ENCODE results near the gene RPL32.

The RPL32 gene

GRCh38 chr3:12831301-12831866 lies 10.0 kb downstream of the RPL32 start:
- TF ChIP-seq FOXM1 (IDR thresholded peaks at IDR 0.05; ENCODE audit: borderline replicate concordance, low read depth): no peak
- TF ChIP-seq NFIC (IDR thresholded peaks at IDR 0.05): no peak
- no peak for TF ChIP-seq TEAD4 (IDR thresholded peaks at IDR 0.05)
- TF ChIP-seq ZBTB7A (IDR thresholded peaks at IDR 0.05; ENCODE audit: low read depth): no peak
- TF ChIP-seq TCF12 (IDR thresholded peaks at IDR 0.05; ENCODE audit: low read depth): no peak
- TF ChIP-seq EP300 (IDR thresholded peaks at IDR 0.05; ENCODE audit: borderline replicate concordance): no peak
- TF ChIP-seq CREB1 (IDR thresholded peaks at IDR 0.05; ENCODE audit: low read depth): no peak
- TF ChIP-seq CEBPB (IDR thresholded peaks at IDR 0.05): no peak
- no peak for TF ChIP-seq EGR1 (IDR thresholded peaks at IDR 0.05)
- TF ChIP-seq REST (IDR thresholded peaks at IDR 0.05; ENCODE audit: low read depth): no peak

GRCh38 chr3:12830785-12831156 lies 10.6 kb downstream of the RPL32 start:
- no peak for TF ChIP-seq REST (IDR thresholded peaks at IDR 0.05; ENCODE audit: low read depth)
- TF ChIP-seq FOXM1 (IDR thresholded peaks at IDR 0.05; ENCODE audit: borderline replicate concordance, low read depth): no peak
- TF ChIP-seq YY1 (IDR thresholded peaks at IDR 0.05; ENCODE audit: low read depth): no peak
- TF ChIP-seq TEAD4 (IDR thresholded peaks at IDR 0.05): no peak
- TF ChIP-seq RAD21 (IDR thresholded peaks at IDR 0.05; ENCODE audit: low read depth): no peak
- TF ChIP-seq CEBPB (IDR thresholded peaks at IDR 0.05): no peak
- TF ChIP-seq USF1 (IDR thresholded peaks at IDR 0.05): no peak
- TF ChIP-seq NFIC (IDR thresholded peaks at IDR 0.05): no peak
- no peak for TF ChIP-seq EP300 (IDR thresholded peaks at IDR 0.05; ENCODE audit: borderline replicate concordance)
- no peak for TF ChIP-seq ZBTB7A (IDR thresholded peaks at IDR 0.05; ENCODE audit: low read depth)
- TF ChIP-seq CREB1 (IDR thresholded peaks at IDR 0.05; ENCODE audit: low read depth): no peak
- no peak for TF ChIP-seq TCF12 (IDR thresholded peaks at IDR 0.05; ENCODE audit: low read depth)
- TF ChIP-seq MAX (IDR thresholded peaks at IDR 0.05): no peak
- no peak for TF ChIP-seq TAF1 (IDR thresholded peaks at IDR 0.05; ENCODE audit: low read depth)
- TF ChIP-seq EGR1 (IDR thresholded peaks at IDR 0.05): no peak

GRCh38 chr3:12829886-12830784 lies 11.2 kb downstream of the RPL32 start:
- TF ChIP-seq EP300 (IDR thresholded peaks at IDR 0.05; ENCODE audit: borderline replicate concordance) (no peak), YY1 (IDR thresholded peaks at IDR 0.05; ENCODE audit: low read depth) (no peak), MAX (IDR thresholded peaks at IDR 0.05) (no peak), RAD21 (IDR thresholded peaks at IDR 0.05; ENCODE audit: low read depth) (peak; percentile 9; the same call in 1 of the 2 replicates), USF1 (IDR thresholded peaks at IDR 0.05) (no peak)

- TF ChIP-seq REST (IDR thresholded peaks at IDR 0.05; ENCODE audit: low read depth) (no peak), FOXM1 (IDR thresholded peaks at IDR 0.05; ENCODE audit: borderline replicate concordance, low read depth) (no peak), EP300 (IDR thresholded peaks at IDR 0.05; ENCODE audit: borderline replicate concordance) (no peak), TAF1 (IDR thresholded peaks at IDR 0.05; ENCODE audit: low read depth) (no peak), USF1 (IDR thresholded peaks at IDR 0.05) (no peak)
Observed at GRCh38 chr3:12829404-12829803, 12.0 kb downstream of the RPL32 start.

Measured in Ishikawa (cell line).